Adipocyte (in vitro differentiated cells): ENCODE results near the gene SIGLEC6.

Experiments used
- DNase-seq: peaks from one replicate; pipeline ENCODE4 v3.0.0-alpha.2; 2015; ENCODE audit warnings: low read depth
- H3K27me3 ChIP-seq: replicated peaks from 2 replicates; pipeline ENCODE4 v1.7.0; 2013; ENCODE audit warnings: mild to moderate bottlenecking, low read length, moderate library complexity; ENCODE audit not compliant: control insufficient read depth, insufficient read depth
- H3K36me3 ChIP-seq: 2 replicates; pipeline ENCODE4 v1.7.0; 2013; ENCODE audit warnings: low read length, mild to moderate bottlenecking, moderate library complexity; ENCODE audit not compliant: control insufficient read depth, insufficient read depth, severe bottlenecking
- H3K4me1 ChIP-seq: 2 replicates; pipeline ENCODE4 v1.7.0; 2013; ENCODE audit warnings: mild to moderate bottlenecking, low read length, moderate library complexity; ENCODE audit not compliant: control insufficient read depth, insufficient read depth
- H3K4me3 ChIP-seq: 2 replicates; pipeline ENCODE4 v1.7.0; 2013; ENCODE audit warnings: mild to moderate bottlenecking, low read length, moderate library complexity
- H3K9ac ChIP-seq: 2 replicates; pipeline ENCODE4 v1.7.0; 2013; ENCODE audit warnings: mild to moderate bottlenecking, low read length, moderate library complexity
- H3K9me3 ChIP-seq: 2 replicates; pipeline ENCODE4 v1.7.0; 2013; ENCODE audit warnings: mild to moderate bottlenecking, low read length, moderate library complexity; ENCODE audit not compliant: control insufficient read depth

SIGLEC6 gene

DNA sequence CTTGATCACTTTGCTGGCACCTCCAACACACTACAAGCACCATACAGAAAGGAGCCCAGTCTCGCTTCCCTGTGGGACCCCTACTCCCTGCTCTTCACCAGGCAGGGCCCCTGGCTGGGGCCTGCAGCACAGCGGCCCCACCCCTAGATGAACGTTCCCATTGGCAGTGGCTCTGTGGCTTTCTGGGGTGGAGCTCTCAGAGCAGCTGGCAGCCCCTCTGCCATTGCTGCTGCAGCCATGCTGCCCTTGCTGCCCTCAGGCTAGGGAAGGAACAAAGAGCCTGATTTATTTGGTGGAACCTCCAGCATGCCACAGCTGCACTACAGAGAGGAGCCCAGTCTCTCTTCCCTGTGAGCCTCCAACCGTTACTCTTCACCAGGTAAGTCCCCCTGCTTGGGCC lies 5.8 kb downstream of the SIGLEC6 start:
- H3K9ac ChIP-seq = no peak overlapping the region
- H3K4me3 ChIP-seq = no peak overlapping the region
- peaks cover 6% of the 10 kb centered on the region for H3K9me3 ChIP-seq
- no peaks in the 10 kb centered on the region for H3K4me1 ChIP-seq
- no peaks in the 10 kb centered on the region for H3K36me3 ChIP-seq
- H3K27me3 ChIP-seq = peaks cover 6% of the 10 kb centered on the region
- DNase-seq = no peak

DNA sequence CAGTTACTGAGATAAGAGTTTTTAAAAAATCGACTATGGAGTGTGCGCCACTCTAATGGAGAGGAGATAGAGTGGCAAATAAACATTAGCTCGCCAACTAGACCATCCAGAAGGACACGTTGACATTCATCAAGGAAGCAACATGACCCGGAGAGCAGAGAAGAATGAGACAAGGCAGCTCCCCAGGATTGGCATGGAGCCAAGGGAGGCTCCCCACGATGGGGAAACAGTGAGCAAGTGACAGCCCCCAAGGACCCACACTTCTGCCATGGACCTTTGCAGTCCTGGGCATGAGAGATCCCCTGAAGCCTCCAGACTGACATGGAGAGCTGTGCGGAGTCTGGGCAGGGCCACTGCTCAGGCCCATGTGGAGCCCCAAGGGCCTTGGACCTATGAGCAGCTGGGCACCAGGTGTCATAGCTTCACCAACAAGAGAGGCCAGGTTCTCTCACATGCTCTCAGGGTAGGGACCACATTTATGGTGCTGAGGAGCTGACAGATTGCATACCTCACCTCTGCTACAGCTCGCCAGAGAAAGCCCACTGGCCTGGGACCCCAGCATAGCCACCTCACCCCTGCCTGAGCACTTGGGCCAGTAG lies 6.7 kb downstream of the SIGLEC6 start:
- Histone ChIP-seq H3K4me3 (no peak overlapping the region), H3K27me3 (peaks cover 6% of the 10 kb centered on the region), H3K9ac (no peak overlapping the region), H3K9me3 (peaks cover 6% of the 10 kb centered on the region), H3K4me1 (no peaks in the 10 kb centered on the region), H3K36me3 (no peaks in the 10 kb centered on the region)
- DNase-seq = no peak

DNA sequence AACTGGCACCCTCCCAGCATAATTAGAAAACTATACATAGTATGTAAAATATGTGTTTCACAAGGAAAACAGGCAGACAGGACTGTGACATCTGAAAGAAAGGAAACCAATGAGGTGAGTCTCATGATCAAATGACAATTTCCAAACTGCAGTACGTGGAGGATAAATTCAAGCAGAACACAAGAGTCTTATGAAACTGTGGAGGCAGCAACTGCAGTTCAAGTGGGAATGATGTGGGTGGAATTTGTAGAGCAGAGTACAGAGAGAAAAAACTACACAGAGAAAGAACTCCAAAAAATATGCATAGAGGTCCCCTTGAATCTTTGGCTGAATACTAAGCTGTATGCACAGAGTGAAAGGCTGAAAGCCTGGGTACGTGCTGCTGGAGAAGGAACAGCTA lies 9.7 kb downstream of the SIGLEC6 start:
- no peak overlapping the region for H3K4me3 ChIP-seq
- peaks cover 14% of the 10 kb centered on the region for H3K9me3 ChIP-seq
- H3K9ac ChIP-seq = no peak overlapping the region
- no peaks in the 10 kb centered on the region for H3K36me3 ChIP-seq
- no peaks in the 10 kb centered on the region for H3K4me1 ChIP-seq
- peaks cover 3% of the 10 kb centered on the region for H3K27me3 ChIP-seq
- no peak for DNase-seq

DNA sequence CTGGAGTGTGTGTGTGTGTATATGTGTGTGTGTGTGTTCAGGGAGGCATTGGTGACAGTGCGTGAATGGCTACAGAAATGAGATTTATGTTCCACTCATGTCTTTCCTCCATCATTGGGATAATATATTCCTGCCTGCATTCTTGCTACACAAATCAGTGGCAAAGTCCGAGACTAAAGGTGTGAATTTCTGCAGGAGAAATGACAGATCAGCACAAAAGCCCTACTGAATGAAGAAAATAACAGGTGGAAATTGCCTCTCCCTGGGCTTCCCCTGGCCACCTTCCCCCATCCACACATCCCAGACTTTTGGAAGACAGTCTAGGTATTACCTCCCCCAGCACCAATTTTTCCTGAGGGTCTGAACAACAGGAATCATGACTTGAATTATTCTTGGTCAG lies 10.1 kb downstream of the SIGLEC6 start:
- peaks cover 3% of the 10 kb centered on the region for H3K27me3 ChIP-seq
- H3K9ac ChIP-seq = no peak overlapping the region
- peaks cover 14% of the 10 kb centered on the region for H3K9me3 ChIP-seq
- no peaks in the 10 kb centered on the region for H3K36me3 ChIP-seq
- no peak for DNase-seq
- H3K4me3 ChIP-seq = no peak overlapping the region
- H3K4me1 ChIP-seq = no peaks in the 10 kb centered on the region

DNA sequence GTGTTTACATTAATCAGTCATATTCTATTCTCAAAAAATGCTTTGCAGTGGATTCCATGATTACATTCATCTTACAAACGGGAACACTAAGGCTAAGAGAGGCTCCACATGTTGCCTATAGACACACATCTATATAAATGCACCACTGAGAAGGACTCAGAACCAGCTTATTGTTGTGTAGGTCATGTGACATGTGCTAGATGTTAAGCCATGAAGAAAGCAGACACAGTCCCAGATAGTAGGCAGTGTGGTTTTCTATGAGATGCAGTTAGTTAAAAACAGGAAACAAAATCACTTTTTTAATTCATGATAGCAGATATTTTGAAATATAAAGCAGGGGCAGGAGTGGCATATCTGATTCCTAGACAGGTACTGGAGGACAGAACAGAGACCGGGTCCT lies 10.7 kb downstream of the SIGLEC6 start:
- Histone ChIP-seq H3K27me3 (peaks cover 3% of the 10 kb centered on the region), H3K9ac (no peak overlapping the region), H3K9me3 (peaks cover 14% of the 10 kb centered on the region), H3K4me3 (no peak overlapping the region), H3K36me3 (no peaks in the 10 kb centered on the region), H3K4me1 (no peaks in the 10 kb centered on the region)
- no peak for DNase-seq

DNA sequence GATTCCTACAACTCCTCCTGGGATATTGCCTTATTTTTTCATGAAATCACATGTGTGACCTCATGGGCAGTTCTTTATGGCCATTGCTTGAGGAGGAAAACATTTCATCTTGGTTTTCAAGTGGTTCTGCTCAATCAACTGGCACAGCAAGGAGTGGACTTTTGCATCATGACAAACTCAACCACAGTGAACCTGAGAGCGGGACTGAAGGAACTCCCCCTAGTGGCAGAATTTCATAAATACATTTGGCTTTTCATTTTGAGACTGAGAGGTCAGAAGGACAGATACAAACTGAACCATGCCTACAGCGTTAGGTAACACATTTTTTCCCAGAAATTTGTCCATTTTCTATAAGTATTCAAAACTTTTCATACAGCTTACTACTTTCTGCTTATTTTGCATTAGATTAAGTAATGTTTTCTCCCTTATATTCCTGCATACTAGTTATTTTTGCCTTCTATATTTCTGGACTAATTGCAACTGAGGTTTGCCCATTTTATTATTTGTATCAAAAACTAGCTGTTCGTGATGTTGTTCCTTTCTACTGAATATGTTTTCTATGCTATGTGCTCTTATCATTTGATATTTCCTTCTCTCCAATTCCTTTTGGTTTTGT lies 16.5 kb downstream of the SIGLEC6 start:
- Histone ChIP-seq H3K27me3 (peaks cover 5% of the 10 kb centered on the region), H3K4me1 (no peaks in the 10 kb centered on the region), H3K4me3 (no peak overlapping the region), H3K9me3 (peaks cover 8% of the 10 kb centered on the region), H3K36me3 (no peaks in the 10 kb centered on the region), H3K9ac (no peak overlapping the region)
- peak; percentile 76 for DNase-seq

DNA sequence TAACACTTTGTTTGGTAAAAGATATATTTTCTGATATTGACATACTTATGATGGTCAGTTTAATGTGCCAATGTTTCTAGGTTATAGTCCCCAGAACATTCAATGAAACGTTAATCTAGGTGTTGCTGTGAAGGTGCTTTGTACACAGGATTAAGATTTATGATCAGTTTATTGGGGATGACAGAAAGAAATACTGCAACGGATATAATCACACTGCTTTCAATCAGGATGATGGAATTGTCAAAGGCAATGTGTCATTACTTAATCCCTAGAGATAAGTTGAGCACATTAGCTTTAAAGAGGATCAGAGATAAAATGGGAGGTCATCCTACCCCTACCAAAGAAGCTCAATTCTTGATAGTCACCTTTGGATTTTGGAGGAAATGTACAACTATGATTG lies 17.5 kb downstream of the SIGLEC6 start:
- Histone ChIP-seq H3K36me3 (no peaks in the 10 kb centered on the region), H3K4me1 (no peaks in the 10 kb centered on the region), H3K4me3 (no peak overlapping the region), H3K9me3 (peaks cover 8% of the 10 kb centered on the region), H3K9ac (no peak overlapping the region), H3K27me3 (peaks cover 5% of the 10 kb centered on the region)
- DNase-seq = no peak

DNA sequence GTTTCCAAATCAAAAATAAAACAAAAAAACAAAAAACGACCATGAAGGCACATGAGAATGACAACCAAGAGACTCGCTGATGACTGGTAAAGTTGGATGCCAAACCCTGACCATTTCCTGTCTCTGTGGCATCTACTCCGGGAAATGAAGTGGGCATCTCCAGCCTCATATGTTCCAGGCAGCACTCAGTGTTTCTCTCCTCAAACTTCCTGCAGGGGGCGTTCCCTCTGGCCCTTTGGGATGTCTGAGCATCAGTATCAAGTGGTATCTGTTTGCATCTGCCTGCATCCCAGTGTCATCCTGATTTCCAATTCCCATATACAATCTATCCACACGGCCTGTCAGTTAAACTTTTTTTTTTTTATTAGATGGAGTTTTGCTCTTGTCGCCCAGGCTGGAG lies 20.1 kb downstream of the SIGLEC6 start:
- no peak for DNase-seq
- Histone ChIP-seq H3K4me1 (no peaks in the 10 kb centered on the region), H3K36me3 (no peaks in the 10 kb centered on the region), H3K4me3 (no peak overlapping the region), H3K9me3 (no peaks in the 10 kb centered on the region), H3K27me3 (peaks cover 5% of the 10 kb centered on the region), H3K9ac (no peak overlapping the region)

DNA sequence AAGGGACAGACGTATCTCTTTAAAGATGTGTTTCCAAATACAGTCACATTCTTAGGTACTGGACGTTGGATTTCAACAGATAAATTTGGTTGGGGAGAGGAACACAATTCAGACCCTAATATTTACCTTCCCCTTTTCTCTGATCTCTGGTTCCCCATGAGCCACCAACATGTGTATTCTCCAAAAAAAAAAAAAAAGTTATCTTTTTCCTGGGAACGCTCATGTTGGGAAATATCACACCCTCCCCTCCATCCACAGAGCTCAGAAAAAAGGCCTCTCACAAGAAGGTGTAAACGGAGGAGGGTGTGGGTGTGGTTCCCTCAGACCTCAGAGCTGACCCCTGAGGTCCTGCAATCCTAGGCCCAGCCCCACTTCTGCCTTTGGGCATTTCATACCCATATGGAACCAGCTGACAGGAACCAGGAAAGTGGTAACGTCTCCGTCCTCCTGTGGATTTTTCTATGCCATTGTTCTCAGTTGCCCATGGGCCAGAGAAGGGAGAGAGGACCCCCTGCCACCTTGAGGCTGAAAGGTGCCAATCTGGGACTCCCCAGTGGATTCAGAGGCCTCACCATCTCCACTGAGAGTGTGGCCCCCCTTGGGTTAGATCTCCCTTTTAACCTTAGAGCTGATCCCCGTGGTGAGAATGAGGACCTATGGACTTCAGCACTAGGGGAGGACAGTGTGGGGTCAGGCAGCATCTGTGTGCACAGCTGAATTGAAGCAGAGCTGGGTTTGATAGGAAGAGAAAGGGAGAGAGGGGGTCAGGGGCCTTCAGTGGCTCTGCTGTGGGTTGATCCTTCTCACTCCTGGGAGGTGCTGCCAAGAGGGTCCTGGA lies 21.4 kb downstream of the SIGLEC6 start:
- Histone ChIP-seq H3K36me3 (no peaks in the 10 kb centered on the region), H3K27me3 (peaks cover 5% of the 10 kb centered on the region), H3K9me3 (no peaks in the 10 kb centered on the region), H3K9ac (no peak overlapping the region), H3K4me3 (no peak overlapping the region), H3K4me1 (no peaks in the 10 kb centered on the region)
- no peak for DNase-seq

DNA sequence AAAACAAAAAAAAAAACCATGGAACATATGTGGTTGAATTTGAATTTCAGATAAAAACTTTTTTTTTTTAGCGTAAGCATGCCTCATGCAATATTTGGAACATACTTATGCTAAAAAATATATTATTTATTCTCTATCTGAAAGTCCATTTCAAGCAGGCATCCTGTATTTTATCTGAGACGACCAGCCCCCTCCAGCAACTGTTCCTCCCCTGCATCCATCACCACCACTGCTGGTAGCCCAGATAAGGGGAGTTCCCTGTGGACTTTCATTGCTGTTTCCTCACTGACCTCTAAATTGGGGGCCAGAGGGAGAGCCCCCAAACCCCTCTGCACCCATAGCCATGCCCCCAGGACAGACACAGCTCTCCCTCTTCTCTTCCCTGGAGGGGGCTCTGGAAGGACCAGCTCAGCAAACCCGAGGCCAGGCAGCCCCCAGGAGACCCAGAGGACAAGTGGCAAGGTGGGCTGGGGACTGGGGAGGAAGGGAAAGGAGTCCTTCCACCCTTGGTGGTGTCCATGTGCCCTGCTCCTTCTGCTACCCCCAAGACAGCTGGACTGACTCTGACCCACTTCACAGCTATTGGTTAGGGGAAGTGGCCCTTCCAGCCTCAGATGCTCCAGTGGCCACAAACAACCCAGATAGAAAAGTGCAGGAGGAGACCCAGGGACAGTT lies 23.3 kb downstream of the SIGLEC6 start:
- H3K36me3 ChIP-seq = no peaks in the 10 kb centered on the region
- peaks cover 5% of the 10 kb centered on the region for H3K27me3 ChIP-seq
- no peak for DNase-seq
- peaks cover 8% of the 10 kb centered on the region for H3K9me3 ChIP-seq
- no peak overlapping the region for H3K9ac ChIP-seq
- no peaks in the 10 kb centered on the region for H3K4me1 ChIP-seq
- no peak overlapping the region for H3K4me3 ChIP-seq

DNA sequence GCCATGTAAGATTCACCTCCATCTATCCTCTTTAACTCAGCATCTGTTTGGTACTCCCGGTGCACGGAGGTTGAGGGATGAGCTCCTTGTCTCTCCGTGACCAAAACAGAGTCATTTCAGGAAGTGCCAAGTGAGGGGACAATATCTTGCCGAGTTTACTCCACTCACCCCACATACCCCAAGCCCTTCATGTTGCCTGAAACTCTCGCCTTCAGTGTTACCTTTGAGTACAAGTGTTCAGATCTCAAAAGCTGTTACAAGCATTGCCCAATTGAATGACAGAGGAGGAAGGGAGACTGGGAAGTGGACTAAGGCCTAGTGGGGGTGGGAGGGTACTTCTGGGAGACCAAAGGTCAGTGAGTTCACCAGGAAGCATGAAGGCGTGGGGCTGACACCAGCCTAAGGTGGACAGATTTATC lies 23.8 kb downstream of the SIGLEC6 start:
- Histone ChIP-seq H3K4me1 (no peaks in the 10 kb centered on the region), H3K9me3 (peaks cover 8% of the 10 kb centered on the region), H3K9ac (no peak overlapping the region), H3K4me3 (no peak overlapping the region), H3K27me3 (peaks cover 5% of the 10 kb centered on the region), H3K36me3 (no peaks in the 10 kb centered on the region)
- no peak for DNase-seq
